ENCODE results near the gene DLGAP3. TPM values are rescaled to one million over a fixed set of nuclear protein-coding genes. Genes with fewer than 3 reads are reported as not detected.
A peak's percentile ranks its signal among the peaks of the same experiment; 100 is the strongest.

Gene DLGAP3
- total RNA-seq, 1 experiment from 2014 or later: 1.0 TPM

DNA sequence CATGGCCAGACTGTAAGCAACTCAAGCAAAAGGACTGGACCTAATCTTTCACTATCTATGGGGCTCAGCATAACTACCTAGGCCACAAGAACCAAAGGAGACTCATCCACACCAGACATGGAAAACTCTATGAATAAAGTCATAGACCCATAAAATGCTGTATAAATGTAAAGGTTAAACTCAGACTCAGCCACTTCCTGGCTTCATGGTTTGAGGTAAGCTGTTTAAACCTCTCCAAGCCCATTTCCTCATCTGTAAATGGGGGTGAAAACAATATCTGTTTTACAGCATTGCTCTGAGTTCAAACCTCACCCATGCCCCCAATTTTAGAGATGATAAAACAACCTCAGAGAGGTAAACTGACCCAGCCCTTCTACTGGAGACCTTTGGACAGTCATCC, 65.9 kb downstream of the DLGAP3 start:
- peaks cover 50% of the 10 kb centered on the region for H3K27me3 Mint-ChIP-seq (ENCODE audit: unreplicated experiment)
- DNase-seq: no peak
- no peak overlapping the region for H3K27ac Mint-ChIP-seq (ENCODE audit: unreplicated experiment)
- intact Hi-C loops (cut with micrococcal nuclease; ENCODE audit: unreplicated experiment): no loop called here
- TF ChIP-seq, protein P1, sequence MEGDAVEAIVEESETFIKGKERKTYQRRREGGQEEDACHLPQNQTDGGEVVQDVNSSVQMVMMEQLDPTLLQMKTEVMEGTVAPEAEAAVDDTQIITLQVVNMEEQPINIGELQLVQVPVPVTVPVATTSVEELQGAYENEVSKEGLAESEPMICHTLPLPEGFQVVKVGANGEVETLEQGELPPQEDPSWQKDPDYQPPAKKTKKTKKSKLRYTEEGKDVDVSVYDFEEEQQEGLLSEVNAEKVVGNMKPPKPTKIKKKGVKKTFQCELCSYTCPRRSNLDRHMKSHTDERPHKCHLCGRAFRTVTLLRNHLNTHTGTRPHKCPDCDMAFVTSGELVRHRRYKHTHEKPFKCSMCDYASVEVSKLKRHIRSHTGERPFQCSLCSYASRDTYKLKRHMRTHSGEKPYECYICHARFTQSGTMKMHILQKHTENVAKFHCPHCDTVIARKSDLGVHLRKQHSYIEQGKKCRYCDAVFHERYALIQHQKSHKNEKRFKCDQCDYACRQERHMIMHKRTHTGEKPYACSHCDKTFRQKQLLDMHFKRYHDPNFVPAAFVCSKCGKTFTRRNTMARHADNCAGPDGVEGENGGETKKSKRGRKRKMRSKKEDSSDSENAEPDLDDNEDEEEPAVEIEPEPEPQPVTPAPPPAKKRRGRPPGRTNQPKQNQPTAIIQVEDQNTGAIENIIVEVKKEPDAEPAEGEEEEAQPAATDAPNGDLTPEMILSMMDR (IDR thresholded peaks at IDR 0.05; ENCODE audit: unreplicated experiment): no peak
- H3K9me3 Mint-ChIP-seq (ENCODE audit: low read depth, unreplicated experiment): no peaks in the 10 kb centered on the region
- H3K4me3 Mint-ChIP-seq (ENCODE audit: low read depth, unreplicated experiment): no peak overlapping the region
- CTCF ChIA-PET: no interaction called here
- H3K36me3 Mint-ChIP-seq (ENCODE audit: insufficient read depth, unreplicated experiment): peaks cover 24% of the 10 kb centered on the region
- H3K4me1 Mint-ChIP-seq (ENCODE audit: low read depth, unreplicated experiment): peaks cover 5% of the 10 kb centered on the region
- no TSS peak for BruUV-seq (replicated peaks)

DNA sequence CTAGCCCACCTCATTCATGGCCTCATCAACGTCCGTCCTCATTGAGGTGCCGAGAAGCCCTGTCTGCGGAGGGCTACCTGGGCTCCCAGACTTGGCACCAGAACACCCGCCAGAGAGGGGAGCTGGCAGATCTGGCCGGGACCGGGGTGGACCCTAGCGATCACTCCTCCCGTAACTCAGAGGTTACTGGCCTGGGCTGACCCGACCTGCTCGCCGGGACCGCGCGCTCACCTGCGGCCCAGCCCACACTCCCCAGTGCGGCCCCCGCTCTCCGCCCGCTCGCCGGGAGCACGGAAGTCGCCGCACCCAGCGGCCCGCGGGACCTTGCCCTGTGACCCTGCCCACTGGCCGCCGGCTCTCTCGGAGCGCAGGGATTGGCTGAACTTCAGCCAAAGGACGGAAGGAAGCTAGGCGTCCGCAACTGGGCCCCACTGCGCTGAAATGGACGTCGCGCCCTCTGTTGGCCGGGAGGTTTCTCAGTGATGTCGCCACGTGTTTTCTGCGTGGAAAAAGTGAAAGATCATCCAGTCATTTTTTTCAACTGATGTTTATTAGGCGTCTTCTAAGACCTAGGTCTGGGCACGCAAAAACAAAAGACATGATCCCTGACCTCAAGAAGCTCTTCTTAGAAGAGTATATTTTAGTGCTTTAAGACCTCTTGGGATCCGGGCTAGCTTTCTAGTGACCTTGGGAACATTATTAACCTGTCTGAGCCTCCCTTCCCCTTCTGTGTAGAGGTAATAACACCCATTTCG, 69.8 kb downstream of the DLGAP3 start, which contains the start of gene SMIM12:
Gene SMIM12 (minus strand): TSS at position 304 of the 755 bp plus-strand sequence. CDS start 3,772 bp downstream, outside the sequence.
- Mint-ChIP-seq H3K36me3 (ENCODE audit: insufficient read depth, unreplicated experiment) (peaks cover 38% of the 10 kb centered on the region), H3K4me1 (ENCODE audit: low read depth, unreplicated experiment) (peaks cover 19% of the 10 kb centered on the region), H3K27me3 (ENCODE audit: unreplicated experiment) (peaks cover 30% of the 10 kb centered on the region), H3K9me3 (ENCODE audit: low read depth, unreplicated experiment) (no peaks in the 10 kb centered on the region), H3K27ac (ENCODE audit: unreplicated experiment) (peak within 1 kb of the TSS; percentile 75), H3K4me3 (ENCODE audit: low read depth, unreplicated experiment) (peak within 1 kb of the TSS; percentile 92)
- TF ChIP-seq, protein P1 (IDR thresholded peaks at IDR 0.05; ENCODE audit: unreplicated experiment): peak; percentile 60
- CTCF ChIA-PET: interaction anchor here (0.8 to 1.5 kb wide), 8 partner anchors 24 to 172 kb away, joined by 3 to 6 read pairs (median 4); partner anchors contain the start of genes TMEM35B and ZMYM6
- peak; percentile 93 for DNase-seq
- no TSS peak for BruUV-seq (replicated peaks)
- intact Hi-C loops (cut with micrococcal nuclease; ENCODE audit: unreplicated experiment): loop anchor here (10.0 kb wide), 1 partner anchor 125 kb away; the partner anchor contains the start of gene TMEM35B

DNA sequence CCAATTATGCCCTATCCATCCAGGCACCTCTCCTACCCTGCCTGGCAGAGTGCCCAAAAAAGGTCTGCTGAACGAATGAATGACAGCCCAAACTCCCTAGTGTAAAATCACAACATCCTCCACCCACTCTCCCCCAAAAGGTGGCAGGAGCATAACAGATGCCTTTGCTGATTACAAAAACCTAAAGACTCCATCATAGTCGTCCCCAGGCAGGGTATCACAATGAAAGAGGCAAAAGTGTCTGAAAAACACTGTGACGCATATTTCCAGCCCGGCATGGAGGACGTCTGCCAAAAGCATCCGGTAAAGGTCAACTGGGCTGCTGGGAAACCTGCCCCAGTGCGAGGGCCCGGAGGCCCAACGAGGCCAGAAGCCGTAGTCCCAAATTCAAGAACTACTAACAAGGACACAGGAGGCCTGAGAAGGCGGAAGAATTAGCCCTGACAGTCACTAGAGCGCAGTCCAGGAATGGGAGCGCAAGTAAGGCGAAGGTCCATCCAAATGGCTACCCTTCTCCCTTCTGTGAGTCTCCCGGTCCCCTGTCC, 70.5 kb downstream of the DLGAP3 start:
- Mint-ChIP-seq H3K4me1 (ENCODE audit: low read depth, unreplicated experiment) (peaks cover 19% of the 10 kb centered on the region), H3K4me3 (ENCODE audit: low read depth, unreplicated experiment) (peak overlapping the region; percentile 92), H3K27ac (ENCODE audit: unreplicated experiment) (peak overlapping the region; percentile 75), H3K9me3 (ENCODE audit: low read depth, unreplicated experiment) (no peaks in the 10 kb centered on the region), H3K36me3 (ENCODE audit: insufficient read depth, unreplicated experiment) (peaks cover 38% of the 10 kb centered on the region), H3K27me3 (ENCODE audit: unreplicated experiment) (peaks cover 24% of the 10 kb centered on the region)
- intact Hi-C loops (cut with micrococcal nuclease; ENCODE audit: unreplicated experiment): loop anchor here (10.0 kb wide), 1 partner anchor 126 kb away; the partner anchor contains the start of gene TMEM35B
- TF ChIP-seq, protein P1 (IDR thresholded peaks at IDR 0.05; ENCODE audit: unreplicated experiment): no peak
- BruUV-seq (replicated peaks): no TSS peak
- DNase-seq: peak; percentile 6
- CTCF ChIA-PET: interaction anchor here (0.8 to 1.5 kb wide), 7 partner anchors 24 to 173 kb away, joined by 3 to 6 read pairs (median 5); partner anchors contain the start of genes TMEM35B and ZMYM6

DNA sequence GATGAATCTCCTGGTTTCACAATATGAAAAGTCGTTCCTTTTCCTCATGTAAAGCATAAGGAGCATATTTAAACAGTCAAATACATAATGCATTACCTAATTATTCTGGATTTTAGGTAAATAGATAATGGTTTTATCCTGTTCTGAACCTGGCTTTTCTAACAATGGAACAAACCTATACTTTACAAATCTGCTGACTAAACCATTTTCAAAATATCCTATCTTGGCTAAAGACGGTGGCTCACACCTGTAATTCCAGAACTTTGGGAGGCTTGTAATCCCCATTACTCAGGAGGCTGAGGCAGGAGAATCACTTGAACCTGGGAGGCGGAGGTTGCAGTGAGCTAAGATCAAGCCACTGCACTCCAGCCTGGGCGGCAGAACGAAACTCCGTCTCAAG, 72.8 kb downstream of the DLGAP3 start:
- intact Hi-C loops (cut with micrococcal nuclease; ENCODE audit: unreplicated experiment): loop anchor here (10.0 kb wide), 1 partner anchor 128 kb away; the partner anchor contains the start of gene TMEM35B
- Mint-ChIP-seq H3K4me3 (ENCODE audit: low read depth, unreplicated experiment) (no peak overlapping the region), H3K27ac (ENCODE audit: unreplicated experiment) (no peak overlapping the region), H3K36me3 (ENCODE audit: insufficient read depth, unreplicated experiment) (peaks cover 50% of the 10 kb centered on the region), H3K4me1 (ENCODE audit: low read depth, unreplicated experiment) (peaks cover 19% of the 10 kb centered on the region), H3K27me3 (ENCODE audit: unreplicated experiment) (peaks cover under 1% of the 10 kb centered on the region), H3K9me3 (ENCODE audit: low read depth, unreplicated experiment) (no peaks in the 10 kb centered on the region)
- TF ChIP-seq, protein P1 (IDR thresholded peaks at IDR 0.05; ENCODE audit: unreplicated experiment): no peak
- no TSS peak for BruUV-seq (replicated peaks)
- DNase-seq: no peak
- CTCF ChIA-PET: interaction anchor here (0.6 to 0.7 kb wide), 2 partner anchors 114 to 881 kb away, joined by 3 to 6 read pairs; no protein-coding TSS in a partner anchor

All from Calu3 (cell line).